WTC11 (cell line): ENCODE results near the gene BOLA3. TPM values are rescaled to one million over a fixed set of nuclear protein-coding genes. Genes with fewer than 3 reads are reported as not detected.

ENCODE experiments used
- ATAC-seq: fragments of 200-7000 bp; cut with Tn5 transposase; 2 replicates; pipeline ENCODE4 v1.10.0; 2021; ENCODE audit warnings: mild to moderate bottlenecking, moderate library complexity
- CTCF ChIA-PET: fragments of 300-600 bp; sonication (Branson Sonifier 250); formaldehyde crosslinking; loops from one replicate; lab custom pipeline; 2021; ENCODE audit warnings: antibody characterized with exemption; lab: Charles Lee
- POLR2A ChIA-PET: fragments of 350-600 bp; sonication (Branson Sonifier 250); formaldehyde crosslinking; loops from one replicate; lab custom pipeline; 2021; ENCODE audit warnings: antibody characterized with exemption; lab: Charles Lee
- DNase-seq: peaks from one replicate; pipeline ENCODE4 v3.0.0; 2021; ENCODE audit warnings: low spot score
- H3K27ac Mint-ChIP-seq: 2 replicates; pipeline ENCODE4 v1.8.0; 2021; ENCODE audit warnings: mixed read lengths
- H3K27me3 Mint-ChIP-seq: 2 replicates; pipeline ENCODE4 v1.8.0; 2021; ENCODE audit warnings: low read depth, mild to moderate bottlenecking, moderate library complexity, mixed read lengths
- H3K36me3 Mint-ChIP-seq: 2 replicates; pipeline ENCODE4 v1.8.0; 2021; ENCODE audit warnings: mixed read lengths
- H3K4me1 Mint-ChIP-seq: 2 replicates; pipeline ENCODE4 v1.8.0; 2022; ENCODE audit warnings: mixed read lengths
- H3K4me3 Mint-ChIP-seq: 2 replicates; pipeline ENCODE4 v1.8.0; 2021; ENCODE audit warnings: mild to moderate bottlenecking, moderate library complexity, mixed read lengths
- H3K9me3 Mint-ChIP-seq: 2 replicates; pipeline ENCODE4 v1.8.0; 2021; ENCODE audit warnings: mixed read lengths
- ARID4B ChIP-seq: sonication (generic); formaldehyde crosslinking; IDR thresholded peaks from 2 replicates; pipeline ENCODE4 v1.8.0; 2023; ENCODE audit warnings: missing genetic modification reagents, mild to moderate bottlenecking, borderline replicate concordance
- ATF1 ChIP-seq: sonication (generic); formaldehyde crosslinking; IDR thresholded peaks from 2 replicates; pipeline ENCODE4 v1.8.1; 2023; ENCODE audit warnings: mild to moderate bottlenecking, moderate library complexity, missing genetic modification reagents
- ATF2 ChIP-seq: sonication (generic); formaldehyde crosslinking; IDR thresholded peaks from 2 replicates; pipeline ENCODE4 v1.8.1; 2022; ENCODE audit warnings: low read depth, missing genetic modification reagents, borderline replicate concordance
- CBFB ChIP-seq: sonication (generic); formaldehyde crosslinking; IDR thresholded peaks from 2 replicates; pipeline ENCODE4 v1.8.1; 2022; ENCODE audit warnings: mild to moderate bottlenecking, low read depth, missing genetic modification reagents
- CDX4 ChIP-seq: fragments of 250-450 bp; sonication (Bioruptor Pico); IDR thresholded peaks from 2 replicates; pipeline ENCODE4 v1.9.0; 2021; ENCODE audit warnings: moderate library complexity, mild to moderate bottlenecking, inconsistent platforms, borderline replicate concordance
- CREB1 ChIP-seq: sonication (generic); formaldehyde crosslinking; IDR thresholded peaks from 2 replicates; pipeline ENCODE4 v1.8.0; 2023; ENCODE audit warnings: mild to moderate bottlenecking, missing genetic modification reagents
- ELF4 ChIP-seq: sonication (generic); formaldehyde crosslinking; IDR thresholded peaks from 2 replicates; pipeline ENCODE4 v1.8.1; 2022; ENCODE audit warnings: low read depth, mild to moderate bottlenecking, moderate library complexity, missing genetic modification reagents
- ETV6 ChIP-seq: sonication (generic); formaldehyde crosslinking; IDR thresholded peaks from 2 replicates; pipeline ENCODE4 v1.8.1; 2022; ENCODE audit warnings: mild to moderate bottlenecking, missing genetic modification reagents
- HMGXB4 ChIP-seq: sonication (generic); formaldehyde crosslinking; IDR thresholded peaks from 2 replicates; pipeline ENCODE4 v1.8.1; 2023; ENCODE audit warnings: mild to moderate bottlenecking, moderate library complexity, missing genetic modification reagents
- IRF2 ChIP-seq: sonication (generic); formaldehyde crosslinking; IDR thresholded peaks from 2 replicates; pipeline ENCODE4 v1.8.0; 2022; ENCODE audit warnings: low read depth, missing genetic modification reagents, borderline replicate concordance
- NFATC4 ChIP-seq: fragments of 250-450 bp; sonication (Bioruptor Pico); IDR thresholded peaks from 2 replicates; pipeline ENCODE4 v1.9.0; 2021; ENCODE audit warnings: mild to moderate bottlenecking
- NR3C1 ChIP-seq: sonication (generic); formaldehyde crosslinking; conservative IDR thresholded peaks from 2 replicates; pipeline ENCODE4 v1.8.1; 2023; ENCODE audit warnings: low read depth, mild to moderate bottlenecking, missing genetic modification reagents
- SMAD3 ChIP-seq: sonication (generic); formaldehyde crosslinking; IDR thresholded peaks from 2 replicates; pipeline ENCODE4 v1.8.0; 2022; ENCODE audit warnings: missing genetic modification reagents, mild to moderate bottlenecking, borderline replicate concordance
- TEAD1 ChIP-seq: sonication (generic); formaldehyde crosslinking; IDR thresholded peaks from 2 replicates; pipeline ENCODE4 v1.8.0; 2022; ENCODE audit warnings: mild to moderate bottlenecking, missing genetic modification reagents
- ZNF232 ChIP-seq: sonication (generic); formaldehyde crosslinking; IDR thresholded peaks from 2 replicates; pipeline ENCODE4 v1.8.0; 2022; ENCODE audit warnings: mild to moderate bottlenecking, missing genetic modification reagents
- ZNF263 ChIP-seq: sonication (generic); formaldehyde crosslinking; IDR thresholded peaks from 2 replicates; pipeline ENCODE4 v1.8.1; 2022; ENCODE audit warnings: low read depth, mild to moderate bottlenecking, moderate library complexity, missing genetic modification reagents
- ZNF281 ChIP-seq: sonication (generic); formaldehyde crosslinking; IDR thresholded peaks from 2 replicates; pipeline ENCODE4 v1.8.0; 2023; ENCODE audit warnings: mild to moderate bottlenecking, missing genetic modification reagents
- total RNA-seq: library from RNA; stranded (reverse); gene quantifications from 3 replicates; pipeline ENCODE4 v1.2.3, GENCODE V29; 2021

The BOLA3 gene
- total RNA-seq, 1 experiment from 2014 or later = 58.2 TPM

- Mint-ChIP-seq H3K4me3 (no peak overlapping the region), H3K27me3 (peaks cover 11% of the 10 kb centered on the region), H3K36me3 (no peaks in the 10 kb centered on the region), H3K9me3 (no peaks in the 10 kb centered on the region), H3K4me1 (peaks cover 27% of the 10 kb centered on the region), H3K27ac (no peak overlapping the region)
- ATAC-seq (no peak), DNase-seq (no peak)
- ChIA-PET POLR2A (interaction anchor here (0.5 kb wide), 1 partner anchor 143 kb away, joined by 4 read pairs; no protein-coding TSS in a partner anchor), CTCF (interaction anchor here (0.9 kb wide), 1 partner anchor 203 kb away, joined by 3 read pairs; no protein-coding TSS in a partner anchor)
- no peak for TF ChIP-seq ELF4 (CRISPR knock-in tag)
- TF ChIP-seq ZNF281 (CRISPR knock-in tag) = no peak
- TF ChIP-seq ETV6 (CRISPR knock-in tag) = no peak
- TF ChIP-seq ZNF263 (CRISPR knock-in tag) = no peak
- TF ChIP-seq NR3C1 (CRISPR knock-in tag) = no peak
- no peak for TF ChIP-seq ZNF232 (CRISPR knock-in tag)
- no peak for TF ChIP-seq TEAD1 (CRISPR knock-in tag)
- TF ChIP-seq IRF2 (CRISPR knock-in tag) = no peak
- TF ChIP-seq CDX4 (CRISPR knock-in tag) = no peak
- no peak for TF ChIP-seq ATF2 (CRISPR knock-in tag)
- TF ChIP-seq NFATC4 = no peak
- no peak for TF ChIP-seq ARID4B (CRISPR knock-in tag)
- TF ChIP-seq ATF1 (CRISPR knock-in tag) = no peak
- TF ChIP-seq CBFB (CRISPR knock-in tag) = no peak
- TF ChIP-seq CREB1 (CRISPR knock-in tag) = no peak
- no peak for TF ChIP-seq HMGXB4 (CRISPR knock-in tag)
- TF ChIP-seq SMAD3 (CRISPR knock-in tag) = no peak
Observed at GRCh38 chr2:74110537-74110936, 37.2 kb downstream of the BOLA3 start.
